A549 treated with CORT108297 at 1 μM for 4 hours (cell line): Measurements from ENCODE around the gene SLC6A16. TPM values are rescaled to one million over a fixed set of nuclear protein-coding genes. Genes with fewer than 3 reads are reported as not detected.

Experiments used
- total RNA-seq: library from RNA; stranded (reverse); fragments of 200-300 nt; extraction: Qiagen RNA extraction; gene quantifications from 5 replicates; pipeline ENCODE4 v1.2.3, GENCODE V29; 2022

The SLC6A16 gene
- total RNA-seq: 0.55 to 1.2 TPM (median 1.1 TPM) in 5 replicates

GRCh38 chr19:49324801-49325576 lies at the start of gene SLC6A16:
Gene SLC6A16, minus strand, starts transcription at chr19:49325191. Its CDS starts 13,844 bp downstream, at chr19:49311347.

GRCh38 chr19:49363268-49364082 lies 38.5 kb upstream of the SLC6A16 start, which contains the start of gene DKKL1:
Gene DKKL1, plus strand, starts transcription at chr19:49363877. Its CDS starts 122 bp downstream, at chr19:49363999.

GRCh38 chr19:49362048-49362928 lies 37.3 kb upstream of the SLC6A16 start, which contains the start of gene TEAD2:
Gene TEAD2, minus strand, starts transcription at chr19:49362416. Its CDS starts 2,341 bp downstream, at chr19:49360075.

GRCh38 chr19:49335071-49335783 lies 10.2 kb upstream of the SLC6A16 start, which contains the start of gene CD37:
Gene CD37, plus strand, starts transcription at chr19:49335406. Its CDS starts 135 bp downstream, at chr19:49335541.

Other genes starting within 250 kb of the SLC6A16 start
- 298 to 347 TPM (median 346 TPM) in 5 replicates for gene SNRNP70, start 239.7 kb downstream of the SLC6A16 start, total RNA-seq
- 3.8 to 8.2 TPM (median 6.6 TPM) in 5 replicates for gene LIN7B, start 210.8 kb downstream of the SLC6A16 start, total RNA-seq
- gene C19orf73, start 206.0 kb downstream of the SLC6A16 start, total RNA-seq: 1.1 to 2.3 TPM (median 1.9 TPM) in 5 replicates
- 5.9 to 8.9 TPM (median 8.8 TPM) in 5 replicates for gene PPFIA3, start 205.6 kb downstream of the SLC6A16 start, total RNA-seq
- gene HRC, start 169.8 kb downstream of the SLC6A16 start, total RNA-seq: not detected in 5 replicates
- gene TRPM4, start 167.4 kb downstream of the SLC6A16 start, total RNA-seq: 7.1 to 11.5 TPM (median 9.4 TPM) in 5 replicates
- not detected in 5 replicates for gene CD37, start 10.2 kb upstream of the SLC6A16 start, total RNA-seq
- gene TEAD2, start 37.2 kb upstream of the SLC6A16 start, total RNA-seq: 14.2 to 21.0 TPM (median 17.9 TPM) in 5 replicates
- 0.39 to 0.74 TPM (median 0.47 TPM) in 5 replicates for gene DKKL1, start 38.7 kb upstream of the SLC6A16 start, total RNA-seq
- gene KASH5, start 63.1 kb upstream of the SLC6A16 start, total RNA-seq: 0.05 to 0.12 TPM (median 0.07 TPM) in 4 of 5 replicates, not detected in the other
- gene PTH2, start 98.2 kb upstream of the SLC6A16 start, total RNA-seq: not detected in 5 replicates
- 0.14 to 0.27 TPM (median 0.18 TPM) in 5 replicates for gene GFY, start 100.2 kb upstream of the SLC6A16 start, total RNA-seq
- 0.53 to 0.74 TPM (median 0.65 TPM) in 5 replicates for gene SLC17A7, start 116.3 kb upstream of the SLC6A16 start, total RNA-seq
- gene PIH1D1, start 126.6 kb upstream of the SLC6A16 start, total RNA-seq: 90.8 to 101 TPM (median 98.8 TPM) in 5 replicates
- 16.2 to 27.2 TPM (median 24.9 TPM) in 5 replicates for gene ALDH16A1, start 128.0 kb upstream of the SLC6A16 start, total RNA-seq
- gene FLT3LG, start 149.0 kb upstream of the SLC6A16 start, total RNA-seq: 0.92 to 1.7 TPM (median 1.3 TPM) in 5 replicates
- gene RPL13A, start 162.4 kb upstream of the SLC6A16 start, total RNA-seq: 4,068 to 4,436 TPM (median 4,207 TPM) in 5 replicates
- gene RPS11, start 171.2 kb upstream of the SLC6A16 start, total RNA-seq: 3,819 to 4,411 TPM (median 4,040 TPM) in 5 replicates
- gene FCGRT, start 187.5 kb upstream of the SLC6A16 start, total RNA-seq: 21.8 to 35.0 TPM (median 29.8 TPM) in 5 replicates
- 1.6 to 2.7 TPM (median 1.8 TPM) in 5 replicates for gene RCN3, start 202.8 kb upstream of the SLC6A16 start, total RNA-seq